GM10248 (cell line): Measurements from ENCODE around the gene SLC25A22.

ENCODE experiments used
- CTCF ChIA-PET: fragments of 300-600 bp; sonication (Branson Sonifier 250); formaldehyde crosslinking; extraction: SDS; loops from one replicate; lab custom pipeline; 2021; ENCODE audit warnings: antibody characterized with exemption; lab: Yijun Ruan, JAX
- POLR2A ChIA-PET: fragments of 350-650 bp; sonication (Branson Sonifier 250); formaldehyde crosslinking; extraction: SDS; loops from one replicate; lab custom pipeline; 2020; ENCODE audit warnings: antibody characterized with exemption; lab: Yijun Ruan, JAX
- DNase-seq: peaks from one replicate; pipeline ENCODE4 v3.0.0; 2012; ENCODE audit errors: extremely low spot score
- TF ChIP-seq, protein P1 (sequence below): IDR thresholded peaks from 2 replicates; pipeline ENCODE4 v1.5.1; 2012; ENCODE audit warnings: mild to moderate bottlenecking, low read depth; ENCODE audit errors: extremely low read depth, missing control alignments, control extremely low read depth

Gene SLC25A22

DNA sequence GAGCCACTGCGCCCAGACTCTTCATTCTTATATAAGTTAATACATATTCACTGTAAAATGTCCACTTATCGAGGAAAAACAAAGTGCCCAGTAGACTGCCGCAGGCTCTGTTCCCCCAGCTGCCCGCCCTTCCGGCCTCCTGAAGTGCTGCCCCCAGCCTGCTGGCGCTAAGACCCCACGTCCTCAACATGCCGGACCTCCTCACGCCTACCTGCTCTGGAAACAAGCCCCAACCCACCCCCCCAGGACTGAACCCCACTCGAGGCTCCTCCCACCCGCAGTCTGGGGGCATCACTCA is 21.9 kb downstream of the SLC25A22 start:
- DNase-seq, result no peak
- ChIA-PET CTCF (interaction anchor here (0.8 to 2.8 kb wide), 6 partner anchors 11 to 79 kb away, joined by 3 to 11 read pairs (median 3); no protein-coding TSS in a partner anchor), POLR2A (no interaction called here)
- TF ChIP-seq, protein P1, sequence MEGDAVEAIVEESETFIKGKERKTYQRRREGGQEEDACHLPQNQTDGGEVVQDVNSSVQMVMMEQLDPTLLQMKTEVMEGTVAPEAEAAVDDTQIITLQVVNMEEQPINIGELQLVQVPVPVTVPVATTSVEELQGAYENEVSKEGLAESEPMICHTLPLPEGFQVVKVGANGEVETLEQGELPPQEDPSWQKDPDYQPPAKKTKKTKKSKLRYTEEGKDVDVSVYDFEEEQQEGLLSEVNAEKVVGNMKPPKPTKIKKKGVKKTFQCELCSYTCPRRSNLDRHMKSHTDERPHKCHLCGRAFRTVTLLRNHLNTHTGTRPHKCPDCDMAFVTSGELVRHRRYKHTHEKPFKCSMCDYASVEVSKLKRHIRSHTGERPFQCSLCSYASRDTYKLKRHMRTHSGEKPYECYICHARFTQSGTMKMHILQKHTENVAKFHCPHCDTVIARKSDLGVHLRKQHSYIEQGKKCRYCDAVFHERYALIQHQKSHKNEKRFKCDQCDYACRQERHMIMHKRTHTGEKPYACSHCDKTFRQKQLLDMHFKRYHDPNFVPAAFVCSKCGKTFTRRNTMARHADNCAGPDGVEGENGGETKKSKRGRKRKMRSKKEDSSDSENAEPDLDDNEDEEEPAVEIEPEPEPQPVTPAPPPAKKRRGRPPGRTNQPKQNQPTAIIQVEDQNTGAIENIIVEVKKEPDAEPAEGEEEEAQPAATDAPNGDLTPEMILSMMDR, result no peak

DNA sequence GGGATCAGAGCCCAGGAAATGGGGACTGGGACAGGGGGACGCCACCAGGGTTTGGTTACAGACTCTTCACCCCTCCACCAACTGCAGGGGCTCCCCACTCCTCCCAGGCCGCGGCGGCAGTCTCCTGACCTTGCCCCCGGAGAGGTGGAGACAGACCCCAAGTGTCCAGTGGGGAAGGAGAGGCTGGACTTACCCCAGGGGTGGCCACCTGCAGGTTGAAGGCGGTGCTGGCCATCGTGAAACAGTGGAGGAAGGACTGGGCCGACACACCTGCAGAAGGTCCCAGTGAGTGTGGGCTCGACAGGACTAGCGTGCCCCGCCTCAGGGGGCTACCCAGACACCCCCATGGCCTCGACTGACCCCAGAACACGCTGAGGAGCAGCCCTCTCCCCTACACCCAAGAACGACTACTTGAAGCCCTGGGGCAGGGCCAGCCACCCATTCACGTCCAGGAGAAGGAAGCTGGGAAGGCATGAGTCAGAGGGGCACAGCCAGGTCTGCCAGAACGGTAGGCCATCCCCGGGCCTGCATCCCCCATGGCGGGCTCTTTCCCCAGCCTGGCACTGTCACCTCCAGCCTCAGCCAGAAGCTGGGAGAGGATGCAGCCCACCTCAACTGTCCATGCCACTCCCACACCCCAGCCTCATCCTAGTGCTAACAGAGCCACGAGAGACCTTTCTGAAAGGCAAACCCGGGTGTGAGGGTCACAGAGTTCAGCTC is 23.0 kb downstream of the SLC25A22 start:
- TF ChIP-seq, protein P1, result no peak
- ChIA-PET CTCF (interaction anchor here (0.9 to 2.8 kb wide), 5 partner anchors 9 to 220 kb away, joined by 3 to 11 read pairs (median 4); no protein-coding TSS in a partner anchor), POLR2A (interaction anchor here (0.9 kb wide), 1 partner anchor 22 kb away, joined by 5 read pairs; no protein-coding TSS in a partner anchor)
- no peak for DNase-seq

DNA sequence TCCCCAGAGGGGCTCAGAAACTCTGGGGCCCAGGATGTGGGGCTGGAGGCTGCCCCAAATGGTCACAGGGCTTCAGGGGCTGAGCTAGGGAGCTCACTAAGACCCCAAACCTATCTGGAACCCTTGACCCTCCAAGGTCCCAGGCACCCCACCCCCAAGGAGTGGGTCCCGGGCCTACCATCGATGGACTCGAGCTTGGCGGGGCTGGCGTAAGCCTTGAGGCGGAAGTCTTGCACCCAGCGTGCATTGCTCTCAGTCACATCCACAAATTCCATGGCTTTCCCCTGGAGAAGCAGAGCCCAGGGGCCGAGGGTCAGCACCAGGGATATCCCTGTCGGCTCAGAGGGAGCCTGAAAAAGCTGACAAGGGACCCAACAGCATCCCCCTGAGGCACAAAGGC is 24.3 kb downstream of the SLC25A22 start:
- TF ChIP-seq, protein P1, result no peak
- no peak for DNase-seq
- CTCF ChIA-PET, result interaction anchor here (1.7 kb wide), 1 partner anchor 219 kb away, joined by 6 read pairs; no protein-coding TSS in a partner anchor
- POLR2A ChIA-PET, result no interaction called here

DNA sequence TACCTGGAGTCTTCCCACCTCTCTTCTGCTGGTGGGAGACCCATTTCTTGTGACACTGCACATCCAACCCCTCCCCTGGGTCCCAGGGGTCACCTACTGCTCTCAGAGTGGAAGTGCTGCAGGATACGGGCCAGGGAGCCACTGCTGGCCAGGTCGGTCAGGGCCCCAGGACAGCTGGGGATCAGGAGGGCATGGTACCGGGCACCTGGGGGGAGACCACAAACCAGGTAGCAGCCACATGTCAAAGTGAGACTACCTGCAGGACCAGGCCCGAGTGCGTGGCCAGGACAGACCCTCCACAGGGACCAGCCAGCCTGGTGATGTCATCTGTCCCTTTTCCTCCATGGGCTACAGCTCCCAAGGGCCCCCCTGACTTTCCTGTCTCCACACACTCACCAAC is 24.7 kb downstream of the SLC25A22 start:
- no peak for DNase-seq
- TF ChIP-seq, protein P1, result no peak
- ChIA-PET CTCF (interaction anchor here (1.7 kb wide), 1 partner anchor 218 kb away, joined by 6 read pairs; no protein-coding TSS in a partner anchor), POLR2A (no interaction called here)

DNA sequence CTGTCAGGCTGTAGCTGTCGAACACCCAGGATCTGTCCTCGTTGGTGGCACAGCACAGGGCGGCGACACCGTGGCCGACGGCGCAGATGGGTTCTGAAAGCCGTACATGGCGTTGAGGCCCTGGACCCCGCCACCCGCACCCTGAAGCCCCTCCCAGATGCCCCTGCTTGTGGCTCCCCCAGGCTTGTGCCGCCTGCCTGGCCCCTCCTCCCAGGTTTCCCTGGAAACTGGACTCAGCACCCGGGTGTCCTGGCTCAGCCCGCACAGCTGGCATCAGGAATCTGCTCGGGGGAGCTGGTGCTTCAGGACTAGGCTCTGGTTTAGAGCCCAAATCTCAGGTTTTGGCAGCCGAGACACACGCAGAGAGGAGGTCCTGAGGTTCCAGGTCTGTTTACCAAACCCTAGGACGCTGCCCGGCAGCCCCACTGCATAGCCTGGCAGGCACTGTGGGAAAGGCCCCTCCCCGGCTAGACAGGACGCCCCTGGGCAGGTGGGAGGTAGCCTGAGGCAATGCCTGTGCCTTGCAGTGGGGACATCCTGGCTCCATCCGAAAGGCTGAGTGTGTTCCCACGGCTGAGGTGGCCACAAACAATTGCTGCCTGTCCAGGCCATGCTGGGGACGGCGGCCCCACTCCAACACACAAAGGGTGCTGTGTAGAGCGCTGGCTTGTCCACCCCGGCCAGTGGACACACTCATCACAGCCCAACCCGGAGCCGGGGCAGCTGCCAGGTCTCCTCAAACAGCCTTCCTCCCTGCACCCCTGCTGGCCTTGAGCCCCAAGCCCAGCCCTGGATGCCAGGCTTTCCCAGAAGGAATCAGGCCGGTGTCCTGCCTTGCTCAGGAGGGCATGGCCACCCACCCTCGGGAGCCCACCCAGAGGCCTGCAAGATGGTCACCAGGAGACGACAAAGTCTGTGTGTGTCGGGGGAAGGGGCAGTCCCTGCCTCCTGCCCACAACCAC is 25.4 kb downstream of the SLC25A22 start:
- no peak for DNase-seq
- CTCF ChIA-PET, result no interaction called here
- POLR2A ChIA-PET, result no interaction called here
- TF ChIP-seq, protein P1, result no peak

DNA sequence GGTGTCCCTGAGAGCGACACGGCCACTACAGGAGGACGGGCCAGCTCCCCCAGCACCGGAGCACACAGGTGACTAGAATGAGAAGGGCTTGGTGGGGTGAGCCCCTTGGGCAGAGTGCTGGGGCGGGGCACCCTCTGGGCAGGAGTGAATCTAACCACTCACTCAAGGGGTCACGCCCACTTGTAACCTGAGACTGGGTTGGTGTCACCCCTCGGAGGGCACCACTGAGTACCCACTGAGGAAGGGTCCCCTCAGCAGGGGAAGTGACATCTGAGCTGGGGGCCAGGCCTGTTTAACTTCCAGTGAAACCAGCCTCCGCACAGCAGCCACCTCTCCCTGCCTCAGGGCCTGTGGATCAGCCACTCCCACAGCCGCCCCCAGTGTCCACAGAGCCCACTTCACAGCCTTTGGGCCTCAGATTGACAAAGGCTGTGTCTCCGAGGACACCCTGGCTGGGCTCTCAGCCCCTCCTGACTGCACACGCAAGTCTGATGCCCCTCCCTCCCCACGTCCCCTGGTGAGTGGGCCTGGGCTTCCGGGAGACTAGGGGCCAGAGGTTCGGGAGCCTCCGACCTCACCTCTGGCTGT is 26.4 kb downstream of the SLC25A22 start:
- CTCF ChIA-PET, result interaction anchor here (1.2 kb wide), 1 partner anchor 75 kb away, joined by 3 read pairs; no protein-coding TSS in a partner anchor
- POLR2A ChIA-PET, result no interaction called here
- TF ChIP-seq, protein P1, result no peak
- no peak for DNase-seq
